Endothelial cell of umbilical vein (primary cell): Measurements from ENCODE around the gene SLFN14. TPM values are rescaled to one million over a fixed set of nuclear protein-coding genes. Genes with fewer than 3 reads are reported as not detected.

Source experiments
- BruUV-seq: library from RNA; stranded (reverse); fragments of 400-500 nt; replicated peaks from 2 replicates; lab custom pipeline; 2021; lab: Mats Ljungman, UMichigan
- CTCF ChIA-PET: fragments of 300-600, 350-600 bp; sonication (Branson Sonifier 250); formaldehyde crosslinking; loops from one replicate; lab custom pipeline; 2021; ENCODE audit warnings: antibody characterized with exemption, inconsistent platforms; lab: Charles Lee
- POLR2A ChIA-PET: fragments of 300-600, 350-600 bp; sonication (Branson Sonifier 250); formaldehyde crosslinking; loops from one replicate; lab custom pipeline; 2021; ENCODE audit warnings: antibody characterized with exemption, inconsistent platforms; lab: Charles Lee
- DNase-seq: peaks from one replicate; pipeline ENCODE4 v3.0.0-alpha.2; 2011; ENCODE audit warnings: low read depth, low spot score
- FAIRE-seq: peaks from 2 replicates; lab custom pipeline; 2011; peaks lifted over from hg19 to GRCh38; lab: Jason Lieb, UNC
- H2AFZ ChIP-seq: 2 replicates; pipeline ENCODE4 v1.6.0; 2012; ENCODE audit warnings: low read depth, low read length, control low read depth, inconsistent platforms
- H3K27ac ChIP-seq: 2 replicates; pipeline ENCODE4 v1.5.1; 2011; ENCODE audit warnings: low read depth, mild to moderate bottlenecking, control low read depth, low read length, moderate library complexity; ENCODE audit not compliant: insufficient read depth
- H3K27me3 ChIP-seq, 2 experiments: 2 replicates each; pipeline versions ENCODE4 v1.6.0 to v1.6.1; 2011; ENCODE audit warnings: low read length in 2 of 2, mixed read lengths in 1 of 2; ENCODE audit not compliant: control insufficient read depth in 2 of 2, insufficient read depth in 2 of 2
- H3K36me3 ChIP-seq, 2 experiments: 2 replicates in 1 of 2; 3 replicates in 1 of 2; pipeline ENCODE4 v1.5.1; 2011; ENCODE audit warnings: low read length in 2 of 2, mild to moderate bottlenecking in 1 of 2, moderate library complexity in 1 of 2; ENCODE audit not compliant: control insufficient read depth in 2 of 2, insufficient read depth in 2 of 2; ENCODE audit errors: extremely low read depth in 1 of 2
- H3K4me1 ChIP-seq: 3 replicates; pipeline ENCODE4 v1.5.1; 2011; ENCODE audit warnings: mild to moderate bottlenecking, low read length; ENCODE audit not compliant: control insufficient read depth, insufficient read depth; ENCODE audit errors: extremely low read depth
- H3K4me2 ChIP-seq: 2 replicates; pipeline ENCODE4 v1.6.1; 2011; ENCODE audit warnings: low read length, control low read depth, mixed read lengths; ENCODE audit not compliant: insufficient read depth
- H3K4me3 ChIP-seq, 3 experiments: fragments of 200-600 bp in 1 of 3; sonication (generic), shearing (Covaris generic) in 1 of 3; replicated peaks in 1 of 3; 2 replicates each; pipeline ENCODE4 v1.5.1; 2011 to 2016; ENCODE audit warnings: control low read depth in 3 of 3, low read length in 3 of 3, mild to moderate bottlenecking in 2 of 3, inconsistent platforms in 1 of 3, low read depth in 1 of 3, moderate library complexity in 1 of 3; ENCODE audit not compliant: insufficient read depth in 1 of 3
- H3K79me2 ChIP-seq: 2 replicates; pipeline ENCODE4 v1.6.0; 2012; ENCODE audit warnings: low read length, inconsistent platforms; ENCODE audit not compliant: control insufficient read depth, insufficient read depth
- H3K9ac ChIP-seq: replicated peaks from 2 replicates; pipeline ENCODE3; 2011; ENCODE audit warnings: low read length, control low read depth; ENCODE audit not compliant: insufficient read depth; ENCODE audit errors: extremely low read depth
- H3K9me1 ChIP-seq: replicated peaks from 3 replicates; pipeline ENCODE4 v1.6.0; 2011; ENCODE audit warnings: mild to moderate bottlenecking, low read length; ENCODE audit not compliant: control insufficient read depth, insufficient read depth; ENCODE audit errors: extremely low read depth
- H3K9me3 ChIP-seq: replicated peaks from 2 replicates; pipeline ENCODE4 v1.5.1; 2012; ENCODE audit warnings: low read length, inconsistent platforms; ENCODE audit not compliant: control insufficient read depth, insufficient read depth
- H4K20me1 ChIP-seq: replicated peaks from 2 replicates; pipeline ENCODE3; 2011; ENCODE audit warnings: mild to moderate bottlenecking, low read length; ENCODE audit not compliant: control insufficient read depth, insufficient read depth; ENCODE audit errors: extremely low read depth
- EZH2 ChIP-seq: IDR thresholded peaks from 2 replicates; pipeline ENCODE4 v1.6.1; 2012; ENCODE audit warnings: borderline replicate concordance, low read depth, mild to moderate bottlenecking, moderate library complexity, low read length, inconsistent platforms; ENCODE audit not compliant: severe bottlenecking
- FOS ChIP-seq: IDR thresholded peaks from 2 replicates; pipeline ENCODE4 v1.6.1; 2011; ENCODE audit warnings: mild to moderate bottlenecking, low read length, moderate library complexity, borderline replicate concordance; ENCODE audit not compliant: insufficient read depth
- GATA2 ChIP-seq: IDR thresholded peaks from 2 replicates; pipeline ENCODE4 v1.7.0; 2011; ENCODE audit warnings: low read depth, mild to moderate bottlenecking, moderate library complexity, mixed read lengths, low read length; ENCODE audit not compliant: insufficient read length, insufficient read depth
- JUN ChIP-seq: IDR thresholded peaks from 2 replicates; pipeline ENCODE4 v1.6.1; 2011; ENCODE audit warnings: borderline replicate concordance, low read depth; ENCODE audit not compliant: insufficient read length, insufficient read depth
- POLR2A ChIP-seq: IDR thresholded peaks from 2 replicates; pipeline ENCODE4 v1.6.1; 2012; ENCODE audit warnings: low read depth, mild to moderate bottlenecking, control low read depth, low read length
- POLR2AphosphoS5 ChIP-seq: IDR thresholded peaks from 2 replicates; pipeline ENCODE4 v1.6.1; 2012; ENCODE audit warnings: low read depth, mild to moderate bottlenecking, control low read depth, low read length, moderate library complexity; ENCODE audit not compliant: insufficient read depth
- dilution Hi-C: fragments of 300-500 bp; cut with MboI; formaldehyde crosslinking; loops from one replicate; pipeline ENCODE4 v1.15.0; 2019; ENCODE audit warnings: low sequenced_read_pairs; ENCODE audit not compliant: extremely low pct_ligation_motif_present
- intact Hi-C: fragments of 100-400 bp; cut with micrococcal nuclease; formaldehyde crosslinking; loops from one replicate; pipeline ENCODE4 v1.10.0; 2022
- polyA plus RNA-seq, 4 experiments: library from polyadenylated mRNA; depleted of rRNA in 3 of 4; stranded (reverse) in 3 of 4; unstranded in 1 of 4; fragments of >200 nt; gene quantifications; 2 replicates each; pipeline versions ENCODE4 v1.2.1 to v1.2.3, GENCODE V29; 2011 to 2012; ENCODE audit warnings: missing spikeins in 1 of 4
- total RNA-seq: library from RNA; stranded (reverse); gene quantifications from 2 replicates; pipeline ENCODE4 v1.2.3, GENCODE V29; 2021
- TF ChIP-seq, protein P1 (sequence below): IDR thresholded peaks from 2 replicates; pipeline ENCODE4 v1.6.1; 2011; ENCODE audit not compliant: insufficient read depth, insufficient read length

The SLFN14 gene
- total and polyA plus RNA-seq, 2 donors (not counting 3 experiments of a cell fraction or from before 2014, with no cell fraction given) = not detected

DNA sequence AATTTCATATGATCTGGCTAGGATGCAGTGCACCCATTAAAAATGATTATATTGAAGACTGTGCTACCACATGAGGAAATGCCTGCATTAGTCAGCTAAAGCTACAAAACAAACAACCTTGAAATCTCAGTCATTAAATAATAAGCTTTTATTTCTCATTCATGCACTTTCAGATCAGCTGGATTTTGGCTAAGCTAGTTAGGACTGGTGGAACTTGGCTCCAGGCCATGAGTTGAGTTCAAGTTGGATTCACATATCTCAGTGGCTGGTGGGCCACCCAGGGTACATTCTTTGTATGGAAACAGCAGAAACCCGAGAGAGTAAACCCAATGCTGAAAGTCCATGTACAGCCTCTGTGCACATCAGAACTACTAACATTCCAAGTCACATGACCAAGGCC lies 16.8 kb downstream of the SLFN14 start:
- no TSS peak for BruUV-seq
- no peaks in the 10 kb centered on the region for H4K20me1 ChIP-seq
- peak; percentile 57 for DNase-seq
- FAIRE-seq = peak; percentile 66
- H3K9me3 ChIP-seq = no peaks in the 10 kb centered on the region
- H3K79me2 ChIP-seq = no peaks in the 10 kb centered on the region
- no peak overlapping the region for H3K9ac ChIP-seq
- H3K4me2 ChIP-seq = peak overlapping the region; percentile 44
- H3K9me1 ChIP-seq = no peaks in the 10 kb centered on the region
- ChIA-PET POLR2A (no interaction called here), CTCF (interaction anchor here (1.0 to 3.5 kb wide), 3 partner anchors 11 to 204 kb away, joined by 4 to 10 read pairs (median 4); no protein-coding TSS in a partner anchor)
- H3K36me3 ChIP-seq = no peaks in the 10 kb centered on the region
- H3K4me3 ChIP-seq = no peak overlapping the region
- H3K27me3 ChIP-seq = peaks cover 5 to 19% of the 10 kb centered on the region in 2 experiments
- dilution Hi-C loops (loop anchor here (25.0 kb wide), 1 partner anchor 232 kb away; no protein-coding TSS in a partner anchor), intact Hi-C loops (loop anchor here (1.0 to 10.0 kb wide), 6 partner anchors 23 to 1129 kb away; partner anchors contain the start of genes AP2B1, LIG3 and TAF15)
- H2AFZ ChIP-seq = no peak overlapping the region
- H3K4me1 ChIP-seq = peaks cover 38% of the 10 kb centered on the region
- peak overlapping the region; percentile 31 for H3K27ac ChIP-seq
- TF ChIP-seq GATA2 = no peak
- TF ChIP-seq, protein P1, sequence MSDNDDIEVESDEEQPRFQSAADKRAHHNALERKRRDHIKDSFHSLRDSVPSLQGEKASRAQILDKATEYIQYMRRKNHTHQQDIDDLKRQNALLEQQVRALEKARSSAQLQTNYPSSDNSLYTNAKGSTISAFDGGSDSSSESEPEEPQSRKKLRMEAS = no peak
- TF ChIP-seq FOS = peak; percentile 24
- TF ChIP-seq POLR2A = no peak

DNA sequence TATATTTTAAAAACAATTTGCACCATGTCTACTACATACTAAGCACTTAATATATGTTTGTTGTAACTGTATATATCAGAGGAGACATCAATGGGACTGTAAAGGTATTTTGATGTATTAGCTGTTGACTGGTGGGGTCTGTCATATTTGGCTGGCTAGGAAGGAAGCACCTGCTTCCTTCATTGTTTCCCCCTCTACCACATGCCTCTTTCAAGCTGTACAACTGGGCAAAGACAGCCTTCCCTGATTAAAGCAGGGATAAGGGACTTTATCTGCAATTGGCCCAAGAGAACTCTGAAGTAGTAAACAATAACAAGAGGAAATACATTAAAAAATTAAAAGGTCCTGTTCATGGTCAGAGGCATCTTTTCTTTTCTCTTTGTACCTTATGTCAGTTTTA lies 17.6 kb downstream of the SLFN14 start:
- no TSS peak for BruUV-seq
- peaks cover 0 to 11% of the 10 kb centered on the region in 2 experiments for H3K27me3 ChIP-seq
- DNase-seq (peak; percentile 85), FAIRE-seq (peak; percentile 83)
- ChIA-PET CTCF (interaction anchor here (1.0 to 3.5 kb wide), 3 partner anchors 46 to 286 kb away, joined by 3 to 10 read pairs (median 5); no protein-coding TSS in a partner anchor), POLR2A (no interaction called here)
- no peaks in the 10 kb centered on the region for H3K79me2 ChIP-seq
- no peak overlapping the region for H2AFZ ChIP-seq
- no peaks in the 10 kb centered on the region for H3K36me3 ChIP-seq
- H3K27ac ChIP-seq = peak overlapping the region; percentile 31
- H3K4me2 ChIP-seq = peak overlapping the region; percentile 44
- no peaks in the 10 kb centered on the region for H3K9me3 ChIP-seq
- no peak overlapping the region for H3K4me3 ChIP-seq
- H3K9ac ChIP-seq = no peak overlapping the region
- peak; percentile 44 for TF ChIP-seq POLR2AphosphoS5
- TF ChIP-seq, protein P1 = peak; percentile 17
- no peak for TF ChIP-seq POLR2A
- TF ChIP-seq EZH2 = no peak
- TF ChIP-seq GATA2 = peak; percentile 77
- peak; percentile 46 for TF ChIP-seq JUN
- H4K20me1 ChIP-seq = no peaks in the 10 kb centered on the region
- peaks cover 40% of the 10 kb centered on the region for H3K4me1 ChIP-seq
- dilution Hi-C loops (loop anchor here (25.0 kb wide), 1 partner anchor 231 kb away; no protein-coding TSS in a partner anchor), intact Hi-C loops (loop anchor here (1.0 to 10.0 kb wide), 6 partner anchors 24 to 1128 kb away; partner anchors contain the start of genes AP2B1, LIG3 and TAF15)
- no peaks in the 10 kb centered on the region for H3K9me1 ChIP-seq
